HT-29 (cell line): ENCODE results near the gene TMEM135. TPM values are rescaled to one million over a fixed set of nuclear protein-coding genes. Genes with fewer than 3 reads are reported as not detected.
"Not testable (repeated sequence)": the region's sequence is repeated elsewhere in the genome, so short reads cannot be mapped to it uniquely, and the experiment has no call there.

Experiments used
- DNase-seq: peaks from one replicate; pipeline ENCODE4 v3.0.0-alpha.2; 2015; ENCODE audit warnings: low spot score
- total RNA-seq: library from RNA; depleted of rRNA; stranded (reverse); fragments of >200 nt; shearing (Covaris generic); gene quantifications from 2 replicates; pipeline ENCODE4 v1.2.3, GENCODE V29; 2014

The TMEM135 gene
- total RNA-seq, 1 experiment from 2014 or later, result 9.9 TPM

- DNase-seq, result no peak
These were observed 220.6 kb downstream of the TMEM135 start for GRCh38 chr11:87258171-87258833.

GRCh38 chr11:87259736-87260135 is 222.0 kb downstream of the TMEM135 start:
- no peak for DNase-seq

- no peak for DNase-seq
These were observed 223.1 kb downstream of the TMEM135 start for GRCh38 chr11:87260811-87261210.

GRCh38 chr11:87263264-87263838 is 225.6 kb downstream of the TMEM135 start:
- no peak for DNase-seq

- no peak for DNase-seq
These were observed 226.2 kb downstream of the TMEM135 start for GRCh38 chr11:87263979-87264378.

- DNase-seq, result no peak
These were observed 227.4 kb downstream of the TMEM135 start for GRCh38 chr11:87265132-87265531.

- no peak for DNase-seq
These were observed 228.2 kb downstream of the TMEM135 start for GRCh38 chr11:87265979-87266378.

GRCh38 chr11:87266751-87267150 is 229.0 kb downstream of the TMEM135 start:
- no peak for DNase-seq

GRCh38 chr11:87271951-87272350 is 234.2 kb downstream of the TMEM135 start:
- DNase-seq, result not testable (repeated sequence)

GRCh38 chr11:87275176-87275575 is 237.4 kb downstream of the TMEM135 start:
- no peak for DNase-seq

GRCh38 chr11:87280143-87280542 is 242.4 kb downstream of the TMEM135 start:
- DNase-seq, result no peak

- DNase-seq, result peak; percentile 51
These were observed 243.8 kb downstream of the TMEM135 start for GRCh38 chr11:87281496-87281895.

GRCh38 chr11:87284306-87284705 is 246.6 kb downstream of the TMEM135 start:
- no peak for DNase-seq

GRCh38 chr11:87285674-87286073 is 247.9 kb downstream of the TMEM135 start:
- DNase-seq, result not testable (repeated sequence)

- no peak for DNase-seq
These were observed 248.6 kb downstream of the TMEM135 start for GRCh38 chr11:87286338-87286737.

- peak; percentile 89 for DNase-seq
These were observed 252.7 kb downstream of the TMEM135 start for GRCh38 chr11:87290304-87290922.

GRCh38 chr11:87292598-87292997 is 254.9 kb downstream of the TMEM135 start:
- no peak for DNase-seq

- no peak for DNase-seq
These were observed 257.5 kb downstream of the TMEM135 start for GRCh38 chr11:87295237-87295636.

- no peak for DNase-seq
These were observed 258.9 kb downstream of the TMEM135 start for GRCh38 chr11:87296627-87297026.

GRCh38 chr11:87298155-87298554 is 260.4 kb downstream of the TMEM135 start:
- peak; percentile 22 for DNase-seq

- no peak for DNase-seq
These were observed 261.3 kb downstream of the TMEM135 start for GRCh38 chr11:87299041-87299481.

GRCh38 chr11:87300640-87301380 is 263.1 kb downstream of the TMEM135 start:
- DNase-seq, result no peak
